ENCODE measurements around the gene INTS12. TPM values are rescaled to one million over a fixed set of nuclear protein-coding genes. Genes with fewer than 3 reads are reported as not detected.
A peak's percentile ranks its signal among the peaks of the same experiment; 100 is the strongest.
"Not testable (repeated sequence)": the region's sequence is repeated elsewhere in the genome, so short reads cannot be mapped to it uniquely, and the experiment has no call there.

INTS12 gene
- total RNA-seq, 4 donors from 2014 or later = 21.6 to 40.8 (median 32.2) TPM

DNA sequence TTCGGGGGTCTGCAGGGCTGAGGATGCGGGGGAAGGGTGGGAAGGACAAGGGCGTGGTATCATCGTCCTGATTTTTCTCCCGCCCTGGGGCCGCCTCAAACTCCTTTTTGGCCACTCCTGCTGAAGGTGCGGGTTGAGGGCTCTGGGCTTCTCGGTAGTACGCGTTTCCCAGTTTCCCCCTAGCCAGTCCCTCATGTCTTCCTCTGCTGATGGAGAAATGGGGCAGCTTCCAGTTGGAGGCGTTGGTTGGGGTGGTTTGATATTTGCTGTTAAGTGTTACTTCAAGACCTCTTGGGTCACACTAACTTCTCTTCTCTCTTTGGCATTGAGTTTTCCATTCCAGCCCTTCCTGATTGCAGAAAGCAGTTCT lies 577 bp upstream of the INTS12 start:
- Histone ChIP-seq H3K27me3 (no peaks in the 10 kb centered on the region), H3K27ac (peak overlapping the region in 2 of 3 donors; percentile 76 to 78), H3K4me1 (peaks cover 17 to 21% of the 10 kb centered on the region in 2 donors), H3K36me3 (no peaks in the 10 kb centered on the region), H3K9me3 (no peaks in the 10 kb centered on the region), H3K4me3 (replicated peaks in 1 of 3) (peak overlapping the region; percentile 68 to 89 (median 87))
- WGBS, 2 donors = 0 to 1% methylated on average over 10 to 11 of the region's 11 CpGs
- intact Hi-C loops (cut with DNase I) = no loop called here
- no peak for DNase-seq
- TF ChIP-seq POLR2A (IDR thresholded peaks at IDR 0.05) = no peak
- TF ChIP-seq, protein P1, sequence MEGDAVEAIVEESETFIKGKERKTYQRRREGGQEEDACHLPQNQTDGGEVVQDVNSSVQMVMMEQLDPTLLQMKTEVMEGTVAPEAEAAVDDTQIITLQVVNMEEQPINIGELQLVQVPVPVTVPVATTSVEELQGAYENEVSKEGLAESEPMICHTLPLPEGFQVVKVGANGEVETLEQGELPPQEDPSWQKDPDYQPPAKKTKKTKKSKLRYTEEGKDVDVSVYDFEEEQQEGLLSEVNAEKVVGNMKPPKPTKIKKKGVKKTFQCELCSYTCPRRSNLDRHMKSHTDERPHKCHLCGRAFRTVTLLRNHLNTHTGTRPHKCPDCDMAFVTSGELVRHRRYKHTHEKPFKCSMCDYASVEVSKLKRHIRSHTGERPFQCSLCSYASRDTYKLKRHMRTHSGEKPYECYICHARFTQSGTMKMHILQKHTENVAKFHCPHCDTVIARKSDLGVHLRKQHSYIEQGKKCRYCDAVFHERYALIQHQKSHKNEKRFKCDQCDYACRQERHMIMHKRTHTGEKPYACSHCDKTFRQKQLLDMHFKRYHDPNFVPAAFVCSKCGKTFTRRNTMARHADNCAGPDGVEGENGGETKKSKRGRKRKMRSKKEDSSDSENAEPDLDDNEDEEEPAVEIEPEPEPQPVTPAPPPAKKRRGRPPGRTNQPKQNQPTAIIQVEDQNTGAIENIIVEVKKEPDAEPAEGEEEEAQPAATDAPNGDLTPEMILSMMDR (IDR thresholded peaks at IDR 0.05) = no peak

DNA sequence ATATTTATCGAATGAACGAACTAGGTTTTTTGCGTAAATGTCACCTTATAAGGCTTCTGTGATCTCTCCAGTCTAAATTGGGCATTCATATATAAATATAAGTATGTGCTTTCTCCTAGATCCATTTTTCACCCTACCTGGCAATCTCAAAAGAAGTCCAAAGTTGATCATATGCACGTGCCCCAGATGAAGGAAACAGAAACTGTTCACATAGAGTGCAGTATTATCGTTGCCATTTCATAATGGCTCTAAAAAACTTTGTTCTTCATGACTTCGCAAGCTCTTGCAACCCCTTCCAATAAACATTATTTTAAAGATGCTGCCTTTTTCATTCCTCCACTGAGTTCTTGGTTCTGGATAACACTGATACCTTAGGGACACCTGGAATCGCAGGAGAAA lies 708 bp downstream of the INTS12 start:
- H3K27me3 ChIP-seq = no peaks in the 10 kb centered on the region
- intact Hi-C loops (cut with DNase I) = no loop called here
- no peaks in the 10 kb centered on the region for H3K36me3 ChIP-seq
- H3K4me1 ChIP-seq = peaks cover 17 to 21% of the 10 kb centered on the region in 2 donors
- peak overlapping the region; percentile 68 to 89 (median 87) for H3K4me3 ChIP-seq (replicated peaks in 1 of 3)
- DNase-seq = no peak
- 26 to 29% methylated on average over 7 of the region's 7 CpGs for WGBS, 2 donors
- H3K9me3 ChIP-seq = no peaks in the 10 kb centered on the region
- peak overlapping the region in 2 of 3 donors; percentile 76 to 78 for H3K27ac ChIP-seq
- TF ChIP-seq, protein P1 (IDR thresholded peaks at IDR 0.05) = no peak
- no peak for TF ChIP-seq POLR2A (IDR thresholded peaks at IDR 0.05)

DNA sequence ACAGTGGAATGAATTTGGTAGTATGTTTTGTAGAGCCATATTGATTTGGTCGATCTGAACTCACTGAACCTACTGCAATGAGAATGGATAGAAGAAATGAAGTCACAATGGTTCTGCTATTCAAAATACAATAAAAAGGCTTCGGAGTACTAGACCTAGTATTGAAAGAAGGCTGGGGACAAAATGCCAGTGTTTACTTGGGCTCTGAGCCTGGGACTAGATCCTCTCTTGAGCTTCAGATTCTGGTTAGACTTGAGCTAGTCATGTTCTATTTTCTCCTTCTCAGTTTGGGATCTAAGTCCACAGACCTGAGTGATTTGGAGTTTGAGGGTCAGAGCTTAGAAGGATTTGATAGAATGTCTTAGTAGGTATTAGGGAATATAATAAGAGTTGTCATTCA lies 9.9 kb downstream of the INTS12 start:
- intact Hi-C loops (cut with DNase I) = no loop called here
- no peak for DNase-seq
- TF ChIP-seq, protein P1 (IDR thresholded peaks at IDR 0.05) = no peak
- no peak for TF ChIP-seq POLR2A (IDR thresholded peaks at IDR 0.05)
- H3K9me3 ChIP-seq = no peaks in the 10 kb centered on the region
- no peaks in the 10 kb centered on the region for H3K4me1 ChIP-seq
- H3K4me3 ChIP-seq (replicated peaks in 1 of 3) = no peak overlapping the region
- peaks cover 6 to 18% of the 10 kb centered on the region in 2 donors for H3K36me3 ChIP-seq
- no peak overlapping the region for H3K27ac ChIP-seq
- WGBS, 2 donors = 94% methylated on average over 2 of the region's 2 CpGs
- no peaks in the 10 kb centered on the region for H3K27me3 ChIP-seq

DNA sequence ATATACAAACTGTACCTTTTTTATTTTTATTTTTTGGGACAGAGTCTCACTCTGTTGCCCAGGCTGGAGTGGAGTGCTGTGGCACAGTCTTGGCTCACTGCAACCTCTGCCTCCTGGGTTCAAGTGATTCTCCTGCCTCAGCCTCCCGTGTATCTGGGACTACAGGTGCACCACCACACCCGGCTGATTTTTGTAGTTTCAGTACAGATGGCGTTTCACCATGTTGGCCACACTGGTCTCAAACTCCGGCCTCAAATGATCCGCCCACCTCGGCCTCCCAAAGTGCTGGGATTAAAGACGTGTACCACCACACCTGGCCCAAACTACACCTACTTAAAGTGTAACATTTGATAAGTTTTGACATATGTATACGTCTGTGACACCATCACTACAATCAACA lies 12.7 kb downstream of the INTS12 start:
- 89 to 96% methylated on average over 8 of the region's 8 CpGs for WGBS, 2 donors
- H3K9me3 ChIP-seq; H3K27me3 ChIP-seq; H3K4me1 ChIP-seq; DNase-seq; intact Hi-C loops (cut with DNase I); H3K4me3 ChIP-seq (replicated peaks in 1 of 3); H3K27ac ChIP-seq: not testable (repeated sequence)
- peaks cover 12 to 28% of the 10 kb centered on the region in 2 donors for H3K36me3 ChIP-seq

DNA sequence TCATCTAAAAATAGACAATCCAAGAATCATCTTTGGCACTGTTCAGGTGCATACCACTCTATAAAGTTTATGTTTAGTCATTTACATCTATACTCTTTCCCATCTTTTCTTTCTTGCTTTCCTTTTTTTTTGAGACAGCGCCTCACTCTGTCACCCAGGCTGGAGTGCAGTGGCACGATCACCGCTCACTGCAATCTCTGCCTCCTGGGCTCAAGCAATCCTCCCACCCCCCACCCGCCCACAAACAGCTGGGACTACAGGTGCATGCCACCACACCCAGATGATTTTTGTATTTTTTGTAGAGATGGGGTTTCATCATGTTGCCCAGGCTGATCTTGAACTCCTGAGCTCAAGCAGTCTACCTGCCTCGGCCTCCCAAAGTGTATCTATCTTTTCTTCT lies 13.7 kb downstream of the INTS12 start:
- intact Hi-C loops (cut with DNase I); H3K4me1 ChIP-seq; H3K27ac ChIP-seq; DNase-seq; H3K27me3 ChIP-seq; H3K9me3 ChIP-seq; H3K4me3 ChIP-seq (replicated peaks in 1 of 3): not testable (repeated sequence)
- WGBS, 2 donors = 97 to 98% methylated on average over 5 of the region's 5 CpGs
- H3K36me3 ChIP-seq = peaks cover 13 to 28% of the 10 kb centered on the region in 2 donors

DNA sequence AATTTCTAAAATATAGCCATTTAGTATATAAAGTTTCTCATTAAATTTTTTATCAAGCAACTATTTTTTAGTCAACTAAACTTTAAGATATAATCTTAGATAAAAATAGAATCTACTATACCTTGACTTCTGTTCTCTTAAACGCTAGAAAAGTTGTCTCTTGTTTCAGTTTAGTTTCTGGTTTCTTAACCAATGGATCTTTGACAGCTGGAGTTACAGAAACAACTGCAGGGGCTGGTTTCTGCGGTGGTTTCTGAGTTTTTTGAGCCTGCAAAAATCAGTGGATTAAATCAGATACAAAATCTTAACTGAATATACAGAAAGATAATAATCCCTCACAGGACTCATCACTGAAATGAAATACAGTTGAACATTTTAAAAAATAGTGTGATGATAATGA lies 21.9 kb downstream of the INTS12 start:
- H3K4me3 ChIP-seq (replicated peaks in 1 of 3) = no peak overlapping the region
- no peaks in the 10 kb centered on the region for H3K9me3 ChIP-seq
- WGBS, 2 donors = 92 to 93% methylated on average over 2 of the region's 2 CpGs
- peaks cover 6 to 10% of the 10 kb centered on the region in 2 donors for H3K36me3 ChIP-seq
- no peak for DNase-seq
- TF ChIP-seq POLR2A (IDR thresholded peaks at IDR 0.05) = no peak
- TF ChIP-seq, protein P1 (IDR thresholded peaks at IDR 0.05) = no peak
- peaks cover 12 to 17% of the 10 kb centered on the region in 2 donors for H3K4me1 ChIP-seq
- intact Hi-C loops (cut with DNase I) = no loop called here
- H3K27me3 ChIP-seq = no peaks in the 10 kb centered on the region
- H3K27ac ChIP-seq = no peak overlapping the region

Data from thyroid gland (tissue), 4 donors.